Activated CD8-positive, alpha-beta memory T cell treated with anti-CD3 and anti-CD28 coated beads for 4 hours (primary cell): ENCODE results near the gene CIDEB.

Experiments used
- DNase-seq, 2 donors: peaks; one replicate each; pipeline ENCODE4 v3.0.0-alpha.2; 2020; ENCODE audit warnings: low read depth in 2 of 2

CIDEB gene

GRCh38 chr14:24269910-24270536 lies 37.8 kb downstream of the CIDEB start:
- DNase-seq, result no peak

GRCh38 chr14:24269368-24269767 lies 38.4 kb downstream of the CIDEB start:
- DNase-seq, result no peak

- no peak for DNase-seq
These were observed 39.6 kb downstream of the CIDEB start for GRCh38 chr14:24268225-24268624.

- DNase-seq, result no peak
These were observed 40.3 kb downstream of the CIDEB start for GRCh38 chr14:24267516-24267915.

- no peak for DNase-seq
These were observed 41.2 kb downstream of the CIDEB start for GRCh38 chr14:24266344-24267244.

GRCh38 chr14:24264298-24264697 lies 43.5 kb downstream of the CIDEB start:
- no peak for DNase-seq

GRCh38 chr14:24263848-24264247 lies 43.9 kb downstream of the CIDEB start:
- DNase-seq, result no peak

- no peak for DNase-seq
These were observed 44.7 kb downstream of the CIDEB start, which contains the start of gene TGM1 for GRCh38 chr14:24262821-24263733. Gene TGM1 (minus strand): TSS chr14:24263177. CDS start chr14:24262352, 825 bp downstream.

GRCh38 chr14:24261969-24262327 lies 45.8 kb downstream of the CIDEB start:
- DNase-seq, result no peak

- no peak for DNase-seq
These were observed 46.4 kb downstream of the CIDEB start for GRCh38 chr14:24261256-24261968.

- DNase-seq, result no peak
These were observed 47.0 kb downstream of the CIDEB start for GRCh38 chr14:24260780-24261157.

- DNase-seq, result no peak
These were observed 47.6 kb downstream of the CIDEB start for GRCh38 chr14:24260026-24260779.

- no peak for DNase-seq
These were observed 48.3 kb downstream of the CIDEB start for GRCh38 chr14:24259282-24260025.

GRCh38 chr14:24258548-24259265 lies 49.1 kb downstream of the CIDEB start:
- DNase-seq, result no peak

- no peak for DNase-seq
These were observed 49.7 kb downstream of the CIDEB start for GRCh38 chr14:24258119-24258518.

GRCh38 chr14:24256960-24257359 lies 50.8 kb downstream of the CIDEB start:
- DNase-seq, result no peak

GRCh38 chr14:24255931-24256711 lies 51.7 kb downstream of the CIDEB start:
- no peak for DNase-seq

- DNase-seq, result no peak
These were observed 52.3 kb downstream of the CIDEB start for GRCh38 chr14:24255438-24255837.
